Glutamatergic neuron (in vitro differentiated cells): ENCODE results near the gene PFKL. TPM values are rescaled to one million over a fixed set of nuclear protein-coding genes. Genes with fewer than 3 reads are reported as not detected.

ENCODE experiments used
- DNase-seq: peaks from one replicate; pipeline ENCODE4 v3.0.0; 2022
- H3K27ac Mint-ChIP-seq: one replicate; pipeline ENCODE4 v1.8.0; 2020; ENCODE audit warnings: mild to moderate bottlenecking, mixed read lengths, inconsistent platforms; ENCODE audit not compliant: unreplicated experiment
- H3K27me3 Mint-ChIP-seq: one replicate; pipeline ENCODE4 v1.8.0; 2020; ENCODE audit warnings: mild to moderate bottlenecking, moderate library complexity, mixed read lengths, inconsistent platforms; ENCODE audit not compliant: unreplicated experiment
- H3K36me3 Mint-ChIP-seq: one replicate; pipeline ENCODE4 v1.8.0; 2020; ENCODE audit warnings: mild to moderate bottlenecking, mixed read lengths, inconsistent platforms; ENCODE audit not compliant: unreplicated experiment
- H3K4me1 Mint-ChIP-seq: one replicate; pipeline ENCODE4 v1.8.0; 2020; ENCODE audit warnings: mild to moderate bottlenecking, low read depth, mixed read lengths, inconsistent platforms; ENCODE audit not compliant: unreplicated experiment
- H3K4me3 Mint-ChIP-seq: one replicate; pipeline ENCODE4 v1.8.0; 2020; ENCODE audit warnings: mild to moderate bottlenecking, mixed read lengths, inconsistent platforms; ENCODE audit not compliant: unreplicated experiment
- H3K9me3 Mint-ChIP-seq: one replicate; pipeline ENCODE4 v1.8.0; 2020; ENCODE audit warnings: mild to moderate bottlenecking, moderate library complexity, mixed read lengths, inconsistent platforms; ENCODE audit not compliant: unreplicated experiment
- CTCF ChIP-seq: fragments of 200-600 bp; sonication (generic); IDR thresholded peaks from one replicate; pipeline ENCODE4 v1.5.0; 2021; ENCODE audit not compliant: partially characterized antibody, unreplicated experiment
- total RNA-seq: library from RNA; stranded (reverse); fragmentation: NEBNext Ultra II Directional; extraction: Animal tissue kit (Norgen Biotek cat#: 25700); gene quantifications from one replicate; pipeline ENCODE4 v1.2.1, GENCODE V29; 2021; ENCODE audit not compliant: unreplicated experiment

Gene PFKL
- total RNA-seq, 1 donor from 2014 or later, result 48.6 TPM

GRCh38 chr21:44334329-44335030, 34.6 kb downstream of the PFKL start:
- Mint-ChIP-seq H3K36me3 (no peaks in the 10 kb centered on the region), H3K27ac (no peak overlapping the region), H3K4me1 (peaks cover 20% of the 10 kb centered on the region)

GRCh38 chr21:44335266-44336059, 35.6 kb downstream of the PFKL start:
- no peak for TF ChIP-seq CTCF
- Mint-ChIP-seq H3K27me3 (peaks cover 24% of the 10 kb centered on the region), H3K4me3 (no peak overlapping the region), H3K4me1 (peaks cover 24% of the 10 kb centered on the region), H3K27ac (no peak overlapping the region), H3K9me3 (peaks cover 15% of the 10 kb centered on the region), H3K36me3 (no peaks in the 10 kb centered on the region)
- DNase-seq, result no peak

More at GRCh38 chr21:44334329-44335030, 34.6 kb downstream of the PFKL start:
- DNase-seq, result no peak
- H3K27me3 Mint-ChIP-seq, result peaks cover 14% of the 10 kb centered on the region
- H3K9me3 Mint-ChIP-seq, result peaks cover 8% of the 10 kb centered on the region
- no peak for TF ChIP-seq CTCF
- no peak overlapping the region for H3K4me3 Mint-ChIP-seq

GRCh38 chr21:44337449-44337848, 37.6 kb downstream of the PFKL start:
- Mint-ChIP-seq H3K4me3 (peak overlapping the region; percentile 84), H3K36me3 (no peaks in the 10 kb centered on the region), H3K9me3 (peaks cover 10% of the 10 kb centered on the region), H3K27me3 (peaks cover 19% of the 10 kb centered on the region), H3K4me1 (peaks cover 17% of the 10 kb centered on the region), H3K27ac (peak overlapping the region; percentile 83)
- DNase-seq, result no peak
- no peak for TF ChIP-seq CTCF

- H3K9me3 Mint-ChIP-seq, result peaks cover 10% of the 10 kb centered on the region
- H3K4me1 Mint-ChIP-seq, result peaks cover 17% of the 10 kb centered on the region
- peak; percentile 17 for TF ChIP-seq CTCF
- H3K36me3 Mint-ChIP-seq, result no peaks in the 10 kb centered on the region
- peak overlapping the region; percentile 83 for H3K27ac Mint-ChIP-seq
- peaks cover 17% of the 10 kb centered on the region for H3K27me3 Mint-ChIP-seq
- H3K4me3 Mint-ChIP-seq, result peak overlapping the region; percentile 84
- peak; percentile 84 for DNase-seq
Measured at GRCh38 chr21:44337941-44338895, 38.4 kb downstream of the PFKL start.
